SK-N-SH treated with all-trans-retinoic acid at 6 μM for 48 hours (cell line): ENCODE measurements around the gene UBE2G1.

Source experiments
- BACH2 ChIP-seq: fragments of 250-450 bp; sonication (Bioruptor Pico); IDR thresholded peaks from 2 replicates; pipeline ENCODE4 v1.9.0; 2021; ENCODE audit warnings: mild to moderate bottlenecking, borderline replicate concordance
- GLIS3 ChIP-seq: fragments of 250-450 bp; sonication (Bioruptor Pico); IDR thresholded peaks from 2 replicates; pipeline ENCODE4 v1.5.0; 2020; ENCODE audit warnings: mild to moderate bottlenecking, moderate library complexity
- PPARA ChIP-seq: fragments of 250-450 bp; sonication (Bioruptor Pico); IDR thresholded peaks from 2 replicates; pipeline ENCODE4 v1.5.0; 2020; ENCODE audit warnings: mild to moderate bottlenecking, borderline replicate concordance
- SNAI2 ChIP-seq: fragments of 250-450 bp; sonication (Bioruptor Pico); IDR thresholded peaks from 2 replicates; pipeline ENCODE4 v1.5.0; 2020; ENCODE audit warnings: mild to moderate bottlenecking, moderate library complexity
- ZC3H10 ChIP-seq: fragments of 250-450 bp; sonication (Bioruptor Pico); IDR thresholded peaks from 2 replicates; pipeline ENCODE4 v1.5.1; 2021; ENCODE audit warnings: mild to moderate bottlenecking, moderate library complexity
- ZFP3 ChIP-seq: fragments of 250-450 bp; sonication (Bioruptor Pico); IDR thresholded peaks from 2 replicates; pipeline ENCODE4 v1.5.0; 2020; ENCODE audit warnings: mild to moderate bottlenecking, moderate library complexity
- ZFP30 ChIP-seq: fragments of 450-650 bp; formaldehyde crosslinking; IDR thresholded peaks from 2 replicates; pipeline ENCODE4 v1.5.0; 2022; ENCODE audit warnings: mild to moderate bottlenecking, moderate library complexity
- TF ChIP-seq, protein P1 (sequence below): fragments of 250-450 bp; sonication (Bioruptor Pico); IDR thresholded peaks from 2 replicates; pipeline ENCODE4 v1.5.1; 2020; ENCODE audit warnings: low read depth, mild to moderate bottlenecking, moderate library complexity
- TF ChIP-seq, protein P2 (sequence below): fragments of 250-450 bp; sonication (Bioruptor Pico); IDR thresholded peaks from 2 replicates; pipeline ENCODE4 v1.8.0; 2020; ENCODE audit warnings: mild to moderate bottlenecking, moderate library complexity, borderline replicate concordance

GRCh38 chr17:4357030-4357628 lies 9.3 kb downstream of the UBE2G1 start:
- no peak for TF ChIP-seq ZFP3 (CRISPR knock-in tag)
- TF ChIP-seq ZC3H10 (CRISPR knock-in tag) = no peak
- TF ChIP-seq SNAI2 (CRISPR knock-in tag) = no peak
- TF ChIP-seq, protein P1, sequence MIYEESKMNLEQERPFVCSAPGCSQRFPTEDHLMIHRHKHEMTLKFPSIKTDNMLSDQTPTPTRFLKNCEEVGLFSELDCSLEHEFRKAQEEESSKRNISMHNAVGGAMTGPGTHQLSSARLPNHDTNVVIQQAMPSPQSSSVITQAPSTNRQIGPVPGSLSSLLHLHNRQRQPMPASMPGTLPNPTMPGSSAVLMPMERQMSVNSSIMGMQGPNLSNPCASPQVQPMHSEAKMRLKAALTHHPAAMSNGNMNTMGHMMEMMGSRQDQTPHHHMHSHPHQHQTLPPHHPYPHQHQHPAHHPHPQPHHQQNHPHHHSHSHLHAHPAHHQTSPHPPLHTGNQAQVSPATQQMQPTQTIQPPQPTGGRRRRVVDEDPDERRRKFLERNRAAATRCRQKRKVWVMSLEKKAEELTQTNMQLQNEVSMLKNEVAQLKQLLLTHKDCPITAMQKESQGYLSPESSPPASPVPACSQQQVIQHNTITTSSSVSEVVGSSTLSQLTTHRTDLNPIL = no peak
- TF ChIP-seq GLIS3 (CRISPR knock-in tag) = no peak
- no peak for TF ChIP-seq BACH2 (CRISPR knock-in tag)
- no peak for TF ChIP-seq ZFP30 (CRISPR knock-in tag)
- TF ChIP-seq, protein P2, sequence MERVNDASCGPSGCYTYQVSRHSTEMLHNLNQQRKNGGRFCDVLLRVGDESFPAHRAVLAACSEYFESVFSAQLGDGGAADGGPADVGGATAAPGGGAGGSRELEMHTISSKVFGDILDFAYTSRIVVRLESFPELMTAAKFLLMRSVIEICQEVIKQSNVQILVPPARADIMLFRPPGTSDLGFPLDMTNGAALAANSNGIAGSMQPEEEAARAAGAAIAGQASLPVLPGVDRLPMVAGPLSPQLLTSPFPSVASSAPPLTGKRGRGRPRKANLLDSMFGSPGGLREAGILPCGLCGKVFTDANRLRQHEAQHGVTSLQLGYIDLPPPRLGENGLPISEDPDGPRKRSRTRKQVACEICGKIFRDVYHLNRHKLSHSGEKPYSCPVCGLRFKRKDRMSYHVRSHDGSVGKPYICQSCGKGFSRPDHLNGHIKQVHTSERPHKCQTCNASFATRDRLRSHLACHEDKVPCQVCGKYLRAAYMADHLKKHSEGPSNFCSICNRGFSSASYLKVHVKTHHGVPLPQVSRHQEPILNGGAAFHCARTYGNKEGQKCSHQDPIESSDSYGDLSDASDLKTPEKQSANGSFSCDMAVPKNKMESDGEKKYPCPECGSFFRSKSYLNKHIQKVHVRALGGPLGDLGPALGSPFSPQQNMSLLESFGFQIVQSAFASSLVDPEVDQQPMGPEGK (CRISPR knock-in tag) = no peak
- TF ChIP-seq PPARA (CRISPR knock-in tag) = no peak
